Ishikawa (cell line): ENCODE measurements around the gene LYPD4.

ENCODE experiments used
- CEBPB ChIP-seq: IDR thresholded peaks from 2 replicates; pipeline ENCODE4 v1.6.1; 2012
- CREB1 ChIP-seq: IDR thresholded peaks from 2 replicates; pipeline ENCODE4 v1.6.1; 2012; ENCODE audit warnings: low read depth
- EGR1 ChIP-seq: IDR thresholded peaks from 2 replicates; pipeline ENCODE4 v1.6.1; 2012
- EP300 ChIP-seq: IDR thresholded peaks from 2 replicates; pipeline ENCODE4 v1.6.1; 2012; ENCODE audit warnings: borderline replicate concordance
- FOXM1 ChIP-seq: IDR thresholded peaks from 2 replicates; pipeline ENCODE4 v1.6.1; 2012; ENCODE audit warnings: low read depth, borderline replicate concordance
- NFIC ChIP-seq: IDR thresholded peaks from 2 replicates; pipeline ENCODE4 v1.6.1; 2012
- RAD21 ChIP-seq: IDR thresholded peaks from 2 replicates; pipeline ENCODE4 v1.6.1; 2012; ENCODE audit warnings: low read depth
- TAF1 ChIP-seq: IDR thresholded peaks from 2 replicates; pipeline ENCODE4 v1.6.1; 2012; ENCODE audit warnings: low read depth, mild to moderate bottlenecking
- TCF12 ChIP-seq: IDR thresholded peaks from 2 replicates; pipeline ENCODE4 v1.6.1; 2012; ENCODE audit warnings: low read depth
- TEAD4 ChIP-seq: IDR thresholded peaks from 2 replicates; pipeline ENCODE4 v1.6.1; 2012
- YY1 ChIP-seq: IDR thresholded peaks from 2 replicates; pipeline ENCODE4 v1.6.1; 2012; ENCODE audit warnings: low read depth
- ZBTB7A ChIP-seq: IDR thresholded peaks from 2 replicates; pipeline ENCODE4 v1.6.1; 2012; ENCODE audit warnings: low read depth
- TF ChIP-seq, protein P1 (sequence below): IDR thresholded peaks from 2 replicates; pipeline ENCODE4 v1.6.1; 2012
- TF ChIP-seq, protein P2 (sequence below): IDR thresholded peaks from 2 replicates; pipeline ENCODE4 v1.6.1; 2012
- TF ChIP-seq, protein P3 (sequence below): IDR thresholded peaks from 2 replicates; pipeline ENCODE4 v1.6.1; 2012; ENCODE audit warnings: low read depth, mild to moderate bottlenecking

The LYPD4 gene

DNA sequence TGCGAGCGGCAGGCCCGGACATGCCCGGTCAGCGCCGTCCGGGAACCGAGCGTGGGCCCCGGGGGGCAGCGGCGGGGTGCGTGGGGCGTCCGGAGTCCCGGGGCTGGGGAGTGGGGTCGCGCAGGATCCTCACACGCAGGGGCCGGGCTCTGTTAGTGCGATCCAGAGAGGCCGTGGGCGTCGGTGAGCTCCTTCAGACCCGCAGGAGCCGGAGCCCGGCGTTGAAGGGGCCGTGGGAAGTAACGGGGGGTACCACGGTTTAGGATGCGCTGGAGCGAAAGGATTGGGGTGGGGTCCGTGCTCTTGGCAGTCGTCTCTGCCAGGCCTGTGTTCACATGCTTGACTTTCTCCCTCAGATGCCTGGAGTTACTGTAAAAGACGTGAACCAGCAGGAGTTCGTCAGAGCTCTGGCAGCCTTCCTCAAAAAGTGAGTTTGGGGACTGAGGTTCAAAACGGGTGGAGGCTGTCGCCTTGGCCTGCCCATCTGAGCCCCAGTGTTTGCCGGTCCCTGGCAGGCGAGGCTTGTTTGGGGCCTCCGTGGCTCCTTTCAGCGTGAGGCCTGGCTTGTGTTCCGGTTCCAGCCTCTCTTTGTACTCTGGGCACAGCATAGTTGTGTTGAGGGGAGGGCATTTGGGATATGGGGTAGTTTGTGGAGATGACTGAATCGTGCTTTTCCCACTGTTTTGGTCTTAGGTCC is 16.1 kb upstream of the LYPD4 start:
- TF ChIP-seq, protein P1, sequence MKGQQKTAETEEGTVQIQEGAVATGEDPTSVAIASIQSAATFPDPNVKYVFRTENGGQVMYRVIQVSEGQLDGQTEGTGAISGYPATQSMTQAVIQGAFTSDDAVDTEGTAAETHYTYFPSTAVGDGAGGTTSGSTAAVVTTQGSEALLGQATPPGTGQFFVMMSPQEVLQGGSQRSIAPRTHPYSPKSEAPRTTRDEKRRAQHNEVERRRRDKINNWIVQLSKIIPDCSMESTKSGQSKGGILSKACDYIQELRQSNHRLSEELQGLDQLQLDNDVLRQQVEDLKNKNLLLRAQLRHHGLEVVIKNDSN = no peak

DNA sequence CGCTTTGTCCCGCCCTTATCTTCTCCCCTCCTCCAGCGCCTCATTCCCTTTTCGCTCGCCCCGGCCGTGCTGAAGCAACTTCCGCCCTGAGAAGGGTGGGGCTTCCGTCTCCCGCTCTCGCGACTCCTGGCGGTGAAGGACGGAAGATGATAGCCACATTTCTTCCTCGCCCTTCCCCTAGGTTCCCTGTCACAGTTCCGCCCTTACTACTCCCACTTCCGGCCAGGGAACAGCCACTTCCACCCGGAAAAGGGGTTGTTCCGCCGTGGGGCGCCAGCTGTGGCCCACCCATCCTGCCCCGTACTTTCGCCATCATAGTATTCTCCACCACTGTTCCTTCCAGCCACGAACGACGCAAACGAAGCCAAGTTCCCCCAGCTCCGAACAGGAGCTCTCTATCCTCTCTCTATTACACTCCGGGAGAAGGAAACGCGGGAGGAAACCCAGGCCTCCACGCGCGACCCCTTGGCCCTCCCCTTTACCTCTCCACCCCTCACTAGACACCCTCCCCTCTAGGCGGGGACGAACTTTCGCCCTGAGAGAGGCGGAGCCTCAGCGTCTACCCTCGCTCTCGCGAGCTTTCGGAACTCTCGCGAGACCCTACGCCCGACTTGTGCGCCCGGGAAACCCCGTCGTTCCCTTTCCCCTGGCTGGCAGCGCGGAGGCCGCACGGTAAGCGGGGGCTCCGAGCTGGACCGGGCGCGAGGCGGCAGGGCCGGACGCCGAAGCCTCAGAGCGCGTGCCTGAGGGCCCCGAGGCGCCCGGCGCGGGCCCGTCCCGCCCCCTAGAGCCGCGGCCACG is 15.3 kb upstream of the LYPD4 start, which contains the start of gene RPS19:
Gene RPS19, plus strand, starts transcription at position 638 of the 801 bp plus-strand sequence. CDS start 520 bp downstream, outside the sequence.
- peak; percentile 60 for TF ChIP-seq CREB1
- TF ChIP-seq TEAD4 = no peak
- peak; percentile 64; the same call in 1 of the 2 replicates for TF ChIP-seq YY1
- 0 out of 2 replicates have a peak, but pooled peaks have one; percentile 44 for TF ChIP-seq ZBTB7A
- 0 out of 2 replicates have a peak, but pooled peaks have one; percentile 38 for TF ChIP-seq EGR1
- TF ChIP-seq NFIC = peak; percentile 6; the same call in 1 of the 2 replicates
- no peak for TF ChIP-seq FOXM1
- TF ChIP-seq, protein P2, sequence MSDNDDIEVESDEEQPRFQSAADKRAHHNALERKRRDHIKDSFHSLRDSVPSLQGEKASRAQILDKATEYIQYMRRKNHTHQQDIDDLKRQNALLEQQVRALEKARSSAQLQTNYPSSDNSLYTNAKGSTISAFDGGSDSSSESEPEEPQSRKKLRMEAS = peak; percentile 81
- TF ChIP-seq CEBPB = no peak
- TF ChIP-seq TAF1 = peak; percentile 94
- TF ChIP-seq TCF12 = peak; percentile 46; the same call in 1 of the 2 replicates
- TF ChIP-seq, protein P1 = no peak
- no peak for TF ChIP-seq EP300

DNA sequence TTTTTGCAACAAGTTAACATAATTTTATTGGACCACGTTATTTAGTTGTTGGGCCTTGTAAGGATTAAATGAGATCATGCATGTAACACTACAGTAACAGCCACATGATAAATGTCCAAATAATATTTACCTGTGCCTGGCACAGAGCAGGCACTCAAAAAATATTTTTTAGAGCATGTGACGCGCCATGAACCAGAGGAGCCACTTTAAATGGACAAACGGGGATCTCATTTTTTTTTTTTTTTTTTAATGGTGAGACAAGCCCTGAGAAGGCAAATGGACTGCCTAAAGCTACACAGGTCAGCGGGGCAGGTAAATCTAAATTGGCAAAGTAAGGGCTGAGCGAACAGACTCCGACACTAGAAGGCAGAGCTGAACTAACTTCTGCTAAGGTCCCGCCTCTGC is 14.7 kb upstream of the LYPD4 start:
- TF ChIP-seq ZBTB7A = no peak
- no peak for TF ChIP-seq TAF1
- no peak for TF ChIP-seq EP300
- TF ChIP-seq FOXM1 = no peak
- TF ChIP-seq, protein P2 = no peak
- no peak for TF ChIP-seq CREB1
- no peak for TF ChIP-seq NFIC
- TF ChIP-seq YY1 = no peak
- TF ChIP-seq, protein P1 = no peak
- TF ChIP-seq TCF12 = no peak
- no peak for TF ChIP-seq TEAD4
- TF ChIP-seq CEBPB = no peak
- TF ChIP-seq, protein P3, sequence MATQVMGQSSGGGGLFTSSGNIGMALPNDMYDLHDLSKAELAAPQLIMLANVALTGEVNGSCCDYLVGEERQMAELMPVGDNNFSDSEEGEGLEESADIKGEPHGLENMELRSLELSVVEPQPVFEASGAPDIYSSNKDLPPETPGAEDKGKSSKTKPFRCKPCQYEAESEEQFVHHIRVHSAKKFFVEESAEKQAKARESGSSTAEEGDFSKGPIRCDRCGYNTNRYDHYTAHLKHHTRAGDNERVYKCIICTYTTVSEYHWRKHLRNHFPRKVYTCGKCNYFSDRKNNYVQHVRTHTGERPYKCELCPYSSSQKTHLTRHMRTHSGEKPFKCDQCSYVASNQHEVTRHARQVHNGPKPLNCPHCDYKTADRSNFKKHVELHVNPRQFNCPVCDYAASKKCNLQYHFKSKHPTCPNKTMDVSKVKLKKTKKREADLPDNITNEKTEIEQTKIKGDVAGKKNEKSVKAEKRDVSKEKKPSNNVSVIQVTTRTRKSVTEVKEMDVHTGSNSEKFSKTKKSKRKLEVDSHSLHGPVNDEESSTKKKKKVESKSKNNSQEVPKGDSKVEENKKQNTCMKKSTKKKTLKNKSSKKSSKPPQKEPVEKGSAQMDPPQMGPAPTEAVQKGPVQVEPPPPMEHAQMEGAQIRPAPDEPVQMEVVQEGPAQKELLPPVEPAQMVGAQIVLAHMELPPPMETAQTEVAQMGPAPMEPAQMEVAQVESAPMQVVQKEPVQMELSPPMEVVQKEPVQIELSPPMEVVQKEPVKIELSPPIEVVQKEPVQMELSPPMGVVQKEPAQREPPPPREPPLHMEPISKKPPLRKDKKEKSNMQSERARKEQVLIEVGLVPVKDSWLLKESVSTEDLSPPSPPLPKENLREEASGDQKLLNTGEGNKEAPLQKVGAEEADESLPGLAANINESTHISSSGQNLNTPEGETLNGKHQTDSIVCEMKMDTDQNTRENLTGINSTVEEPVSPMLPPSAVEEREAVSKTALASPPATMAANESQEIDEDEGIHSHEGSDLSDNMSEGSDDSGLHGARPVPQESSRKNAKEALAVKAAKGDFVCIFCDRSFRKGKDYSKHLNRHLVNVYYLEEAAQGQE = no peak
- TF ChIP-seq RAD21 = no peak; the same call in 1 of the 2 replicates
- no peak for TF ChIP-seq EGR1

DNA sequence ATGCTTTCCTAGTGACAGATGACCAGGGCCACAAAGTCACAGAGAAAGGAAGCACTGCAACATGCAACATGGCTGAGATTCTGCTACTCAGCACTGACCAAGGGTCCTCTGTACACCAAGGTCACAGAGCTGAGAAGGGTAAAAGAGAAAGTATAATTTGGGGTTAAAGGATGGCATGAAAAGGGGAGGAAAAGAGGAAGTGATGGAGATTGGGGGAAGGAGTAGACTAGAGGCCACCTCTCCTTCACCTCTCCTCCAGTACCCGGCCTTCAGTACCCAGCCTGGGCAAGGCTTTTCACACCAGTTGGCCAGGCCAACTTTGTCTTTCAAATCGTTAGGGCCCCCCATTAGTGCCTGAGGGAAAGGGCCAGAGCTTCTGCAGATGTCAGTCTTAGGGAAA is 9.3 kb upstream of the LYPD4 start:
- TF ChIP-seq EP300 (no peak), ZBTB7A (no peak), TCF12 (no peak), RAD21 (no peak), FOXM1 (no peak), TEAD4 (no peak), TAF1 (no peak), EGR1 (no peak), CREB1 (no peak), YY1 (no peak), CEBPB (no peak)
- TF ChIP-seq, protein P3 = no peak
- TF ChIP-seq, protein P1 = no peak
- TF ChIP-seq, protein P2 = no peak
